Neural cell (in vitro differentiated cells): ENCODE data around the gene ADARB2. TPM values are rescaled to one million over a fixed set of nuclear protein-coding genes. Genes with fewer than 3 reads are reported as not detected.
A peak's percentile ranks its signal among the peaks of the same experiment; 100 is the strongest.

Source experiments
- H2AFZ ChIP-seq: fragments of 200-600, 300-800 bp; sonication (generic), shearing (Covaris generic); 2 replicates; pipeline ENCODE4 v1.6.0; 2014; ENCODE audit warnings: low read depth, mild to moderate bottlenecking, antibody characterized with exemption, low read length, moderate library complexity
- H3F3A ChIP-seq: fragments of 200-600 bp; shearing (Covaris generic); 2 replicates; pipeline ENCODE4 v1.6.1; 2016; ENCODE audit warnings: mild to moderate bottlenecking, moderate library complexity, mixed read lengths, antibody characterized with exemption, low read length; ENCODE audit not compliant: insufficient read depth, poor library complexity, severe bottlenecking
- H3K27ac ChIP-seq: fragments of 200-600, 300-800 bp; sonication (generic), shearing (Covaris generic); 2 replicates; pipeline ENCODE4 v1.5.1; 2014; ENCODE audit warnings: mild to moderate bottlenecking, low read length, moderate library complexity
- H3K27me3 ChIP-seq: fragments of 300-800, 200-600 bp; sonication (generic), shearing (Covaris generic); 2 replicates; pipeline ENCODE4 v1.6.0; 2014; ENCODE audit warnings: mild to moderate bottlenecking, low read depth, low read length, moderate library complexity; ENCODE audit not compliant: insufficient read depth
- H3K36me3 ChIP-seq: fragments of 300-800, 200-600 bp; sonication (generic), shearing (Covaris generic); 2 replicates; pipeline ENCODE4 v1.5.1; 2014; ENCODE audit warnings: mild to moderate bottlenecking, antibody characterized with exemption, low read length, moderate library complexity; ENCODE audit not compliant: insufficient read depth
- H3K4me2 ChIP-seq: fragments of 300-800, 200-600 bp; sonication (generic), shearing (Covaris generic); 2 replicates; pipeline ENCODE4 v1.6.0; 2014; ENCODE audit warnings: mild to moderate bottlenecking, low read length
- H3K4me3 ChIP-seq: fragments of 300-800, 200-600 bp; sonication (generic), shearing (Covaris generic); 2 replicates; pipeline ENCODE4 v1.5.1; 2014; ENCODE audit warnings: mild to moderate bottlenecking, low read length, moderate library complexity
- H3K79me2 ChIP-seq: fragments of 200-600 bp; shearing (Covaris generic); replicated peaks from 2 replicates; pipeline ENCODE4 v1.6.0; 2014; ENCODE audit warnings: mild to moderate bottlenecking, low read length, moderate library complexity; ENCODE audit not compliant: insufficient read depth
- H3K9ac ChIP-seq: fragments of 300-800, 200-600 bp; sonication (generic), shearing (Covaris generic); 2 replicates; pipeline ENCODE4 v1.6.1; 2016; ENCODE audit warnings: mild to moderate bottlenecking, low read length, mixed read lengths
- H3K9me2 ChIP-seq: fragments of 200-600 bp; shearing (Covaris generic); 2 replicates; pipeline ENCODE4 v1.6.1; 2016; ENCODE audit warnings: mild to moderate bottlenecking, low read length, mixed read lengths; ENCODE audit not compliant: insufficient read depth
- H3K9me3 ChIP-seq: fragments of 200-600, 300-800 bp; sonication (generic), shearing (Covaris generic); 2 replicates; pipeline ENCODE4 v1.6.1; 2016; ENCODE audit warnings: mild to moderate bottlenecking, mixed run types, low read length, moderate library complexity, mixed read lengths
- H4K20me1 ChIP-seq: fragments of 200-600 bp; shearing (Covaris generic); 2 replicates; pipeline ENCODE4 v1.6.1; 2016; ENCODE audit warnings: mild to moderate bottlenecking, mixed run types; ENCODE audit not compliant: insufficient read depth
- EP300 ChIP-seq: fragments of 450-650 bp; conservative IDR thresholded peaks from 2 replicates; pipeline ENCODE4 v1.6.1; 2014; ENCODE audit warnings: antibody characterized with exemption, mild to moderate bottlenecking, moderate library complexity; ENCODE audit not compliant: poor library complexity, severe bottlenecking
- EZH2 ChIP-seq: fragments of 200-600, 300-800 bp; shearing (Covaris generic), sonication (generic); IDR thresholded peaks from 2 replicates; pipeline ENCODE4 v1.6.1; 2014; ENCODE audit warnings: antibody characterized with exemption, low read length, borderline replicate concordance, mild to moderate bottlenecking; ENCODE audit not compliant: insufficient read depth, poor library complexity, severe bottlenecking
- MXI1 ChIP-seq: fragments of 450-650 bp; conservative IDR thresholded peaks from 2 replicates; pipeline ENCODE4 v1.6.1; 2014; ENCODE audit warnings: antibody characterized with exemption, mild to moderate bottlenecking; ENCODE audit not compliant: poor library complexity, severe bottlenecking
- POLR2AphosphoS5 ChIP-seq: IDR thresholded peaks from 2 replicates; pipeline ENCODE4 v1.6.1; 2012
- RAD21 ChIP-seq: fragments of 450-650 bp; conservative IDR thresholded peaks from 2 replicates; pipeline ENCODE4 v1.6.1; 2014; ENCODE audit warnings: antibody characterized with exemption, mild to moderate bottlenecking, moderate library complexity
- SMC3 ChIP-seq: fragments of 450-650 bp; conservative IDR thresholded peaks from 2 replicates; pipeline ENCODE4 v1.6.1; 2014; ENCODE audit warnings: antibody characterized with exemption, mild to moderate bottlenecking, moderate library complexity; ENCODE audit not compliant: poor library complexity
- TAF1 ChIP-seq: IDR thresholded peaks from 2 replicates; pipeline ENCODE4 v1.6.1; 2012; ENCODE audit warnings: low read depth
- polyA plus RNA-seq: library from polyadenylated mRNA; depleted of rRNA; stranded (reverse); fragments of >200 nt; gene quantifications from 2 replicates; pipeline ENCODE4 v1.2.3, GENCODE V29; 2014
- TF ChIP-seq, protein P1 (sequence below): IDR thresholded peaks from 2 replicates; pipeline ENCODE4 v1.6.1; 2012; ENCODE audit warnings: borderline replicate concordance
- TF ChIP-seq, protein P2 (sequence below): fragments of 450-650 bp; IDR thresholded peaks from 2 replicates; pipeline ENCODE4 v1.5.1; 2014; ENCODE audit warnings: antibody characterized with exemption, mild to moderate bottlenecking, moderate library complexity; ENCODE audit not compliant: poor library complexity, severe bottlenecking

Gene ADARB2
- polyA plus RNA-seq, 1 donor from 2014 or later = 3.6 TPM

DNA sequence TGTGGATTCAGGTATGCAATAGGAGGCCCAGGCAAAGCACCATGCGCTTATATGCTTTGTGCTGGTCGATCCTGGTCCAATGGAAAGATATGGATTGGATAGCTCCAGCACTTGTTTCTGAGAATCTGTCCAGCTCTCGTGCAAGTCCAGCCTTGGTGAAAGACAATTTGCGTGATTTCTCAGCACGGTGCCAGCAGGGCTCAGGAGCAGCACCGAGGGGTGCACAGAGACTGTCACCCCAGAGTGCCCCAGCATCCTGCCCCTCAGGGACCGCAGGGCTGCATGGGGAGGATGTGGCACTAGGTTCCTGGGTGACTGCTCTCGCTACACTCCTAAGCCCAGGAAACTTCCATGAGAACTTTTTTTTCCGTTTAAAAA, 455.9 kb downstream of the ADARB2 start:
- Histone ChIP-seq H3K4me2 (no peak overlapping the region), H3K27me3 (no peaks in the 10 kb centered on the region), H3K27ac (no peak overlapping the region), H2AFZ (no peak overlapping the region), H3K9me3 (no peaks in the 10 kb centered on the region), H3K79me2 (no peaks in the 10 kb centered on the region), H3K9me2 (no peaks in the 10 kb centered on the region), H3K36me3 (no peaks in the 10 kb centered on the region), H4K20me1 (no peaks in the 10 kb centered on the region), H3F3A (no peaks in the 10 kb centered on the region), H3K9ac (no peak overlapping the region), H3K4me3 (no peak overlapping the region)
- TF ChIP-seq MXI1 (no peak), EZH2 (no peak), SMC3 (no peak), TAF1 (no peak), RAD21 (no peak), POLR2AphosphoS5 (no peak), EP300 (no peak)
- TF ChIP-seq, protein P1, sequence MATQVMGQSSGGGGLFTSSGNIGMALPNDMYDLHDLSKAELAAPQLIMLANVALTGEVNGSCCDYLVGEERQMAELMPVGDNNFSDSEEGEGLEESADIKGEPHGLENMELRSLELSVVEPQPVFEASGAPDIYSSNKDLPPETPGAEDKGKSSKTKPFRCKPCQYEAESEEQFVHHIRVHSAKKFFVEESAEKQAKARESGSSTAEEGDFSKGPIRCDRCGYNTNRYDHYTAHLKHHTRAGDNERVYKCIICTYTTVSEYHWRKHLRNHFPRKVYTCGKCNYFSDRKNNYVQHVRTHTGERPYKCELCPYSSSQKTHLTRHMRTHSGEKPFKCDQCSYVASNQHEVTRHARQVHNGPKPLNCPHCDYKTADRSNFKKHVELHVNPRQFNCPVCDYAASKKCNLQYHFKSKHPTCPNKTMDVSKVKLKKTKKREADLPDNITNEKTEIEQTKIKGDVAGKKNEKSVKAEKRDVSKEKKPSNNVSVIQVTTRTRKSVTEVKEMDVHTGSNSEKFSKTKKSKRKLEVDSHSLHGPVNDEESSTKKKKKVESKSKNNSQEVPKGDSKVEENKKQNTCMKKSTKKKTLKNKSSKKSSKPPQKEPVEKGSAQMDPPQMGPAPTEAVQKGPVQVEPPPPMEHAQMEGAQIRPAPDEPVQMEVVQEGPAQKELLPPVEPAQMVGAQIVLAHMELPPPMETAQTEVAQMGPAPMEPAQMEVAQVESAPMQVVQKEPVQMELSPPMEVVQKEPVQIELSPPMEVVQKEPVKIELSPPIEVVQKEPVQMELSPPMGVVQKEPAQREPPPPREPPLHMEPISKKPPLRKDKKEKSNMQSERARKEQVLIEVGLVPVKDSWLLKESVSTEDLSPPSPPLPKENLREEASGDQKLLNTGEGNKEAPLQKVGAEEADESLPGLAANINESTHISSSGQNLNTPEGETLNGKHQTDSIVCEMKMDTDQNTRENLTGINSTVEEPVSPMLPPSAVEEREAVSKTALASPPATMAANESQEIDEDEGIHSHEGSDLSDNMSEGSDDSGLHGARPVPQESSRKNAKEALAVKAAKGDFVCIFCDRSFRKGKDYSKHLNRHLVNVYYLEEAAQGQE = no peak
- TF ChIP-seq, protein P2, sequence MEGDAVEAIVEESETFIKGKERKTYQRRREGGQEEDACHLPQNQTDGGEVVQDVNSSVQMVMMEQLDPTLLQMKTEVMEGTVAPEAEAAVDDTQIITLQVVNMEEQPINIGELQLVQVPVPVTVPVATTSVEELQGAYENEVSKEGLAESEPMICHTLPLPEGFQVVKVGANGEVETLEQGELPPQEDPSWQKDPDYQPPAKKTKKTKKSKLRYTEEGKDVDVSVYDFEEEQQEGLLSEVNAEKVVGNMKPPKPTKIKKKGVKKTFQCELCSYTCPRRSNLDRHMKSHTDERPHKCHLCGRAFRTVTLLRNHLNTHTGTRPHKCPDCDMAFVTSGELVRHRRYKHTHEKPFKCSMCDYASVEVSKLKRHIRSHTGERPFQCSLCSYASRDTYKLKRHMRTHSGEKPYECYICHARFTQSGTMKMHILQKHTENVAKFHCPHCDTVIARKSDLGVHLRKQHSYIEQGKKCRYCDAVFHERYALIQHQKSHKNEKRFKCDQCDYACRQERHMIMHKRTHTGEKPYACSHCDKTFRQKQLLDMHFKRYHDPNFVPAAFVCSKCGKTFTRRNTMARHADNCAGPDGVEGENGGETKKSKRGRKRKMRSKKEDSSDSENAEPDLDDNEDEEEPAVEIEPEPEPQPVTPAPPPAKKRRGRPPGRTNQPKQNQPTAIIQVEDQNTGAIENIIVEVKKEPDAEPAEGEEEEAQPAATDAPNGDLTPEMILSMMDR = no peak

DNA sequence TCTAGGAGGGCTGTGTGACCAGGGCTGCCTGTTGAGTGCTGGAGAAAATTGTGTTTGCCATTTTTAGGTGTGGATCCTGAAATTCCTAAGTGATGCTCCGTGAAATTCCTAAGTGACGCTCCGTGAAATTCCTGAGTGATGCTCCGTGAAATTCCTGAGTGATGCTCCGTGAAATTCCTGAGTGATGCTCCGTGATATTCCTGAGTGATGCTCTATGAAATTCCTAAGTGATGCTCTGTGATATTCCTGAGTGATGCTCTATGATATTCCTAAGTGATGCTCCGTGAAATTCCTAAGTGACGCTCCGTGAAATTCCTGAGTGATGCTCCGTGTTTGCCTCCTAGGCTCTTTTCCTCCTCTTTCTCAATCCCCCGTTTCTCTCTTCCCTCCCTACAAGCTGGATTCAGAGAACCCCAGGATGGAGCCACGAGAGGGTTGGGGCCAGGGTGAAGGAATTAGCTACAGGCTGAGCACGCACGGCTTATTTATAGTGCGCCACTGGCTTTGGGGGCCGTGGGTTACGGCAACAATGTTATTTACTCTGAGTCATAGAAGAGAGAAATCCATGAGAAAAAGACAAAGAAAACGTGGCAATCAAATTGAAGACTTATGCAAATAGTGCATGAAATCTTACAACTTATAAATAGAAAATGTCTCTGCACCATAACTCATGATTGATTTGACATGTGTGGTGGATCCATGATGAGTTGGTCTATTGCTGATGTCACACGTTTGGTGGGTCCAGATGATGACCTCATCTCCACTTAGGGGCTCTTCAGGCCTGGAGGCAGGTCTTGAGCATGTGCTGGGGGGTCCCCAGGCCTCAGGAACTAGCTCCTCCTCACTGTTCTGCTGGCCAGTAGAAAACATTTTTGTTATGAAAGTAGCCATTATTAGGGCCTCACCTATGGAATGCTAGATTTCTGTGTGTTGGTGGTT, 456.6 kb downstream of the ADARB2 start:
- Histone ChIP-seq H4K20me1 (no peaks in the 10 kb centered on the region), H3K9me3 (no peaks in the 10 kb centered on the region), H3K4me3 (no peak overlapping the region), H3K27ac (no peak overlapping the region), H3K9ac (no peak overlapping the region), H2AFZ (no peak overlapping the region), H3K9me2 (no peaks in the 10 kb centered on the region), H3K27me3 (no peaks in the 10 kb centered on the region), H3F3A (no peaks in the 10 kb centered on the region), H3K4me2 (no peak overlapping the region), H3K79me2 (no peaks in the 10 kb centered on the region), H3K36me3 (no peaks in the 10 kb centered on the region)
- TF ChIP-seq, protein P1 = peak; percentile 100
- TF ChIP-seq POLR2AphosphoS5 = peak; percentile 66
- no peak for TF ChIP-seq SMC3
- peak; percentile 12 for TF ChIP-seq EP300
- TF ChIP-seq TAF1 = no peak
- TF ChIP-seq RAD21 = no peak
- no peak for TF ChIP-seq EZH2
